ENCODE data around the gene WDR90.

WDR90 gene

DNA sequence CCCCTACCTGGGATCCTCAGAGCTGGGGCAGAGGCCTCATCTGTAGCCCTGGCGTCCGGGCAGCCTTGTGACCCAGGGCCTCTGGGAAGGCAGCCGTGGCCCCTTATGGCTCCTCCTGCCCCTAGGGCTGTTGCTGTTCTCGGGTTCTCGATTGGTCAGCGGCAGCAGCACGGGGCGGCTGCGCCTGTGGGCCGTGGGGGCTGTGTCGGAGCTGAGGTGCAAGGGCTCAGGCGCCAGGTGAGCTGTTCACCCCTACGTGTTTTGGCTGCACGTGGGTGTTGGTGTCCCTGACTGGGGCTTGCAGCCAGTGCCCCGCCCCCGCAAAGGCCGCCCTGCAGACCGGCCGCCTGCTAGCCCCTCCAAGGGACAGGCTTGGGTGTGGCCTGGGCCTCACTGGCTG, 12.9 kb downstream of the WDR90 start:
- no peak for DNase-seq

DNA sequence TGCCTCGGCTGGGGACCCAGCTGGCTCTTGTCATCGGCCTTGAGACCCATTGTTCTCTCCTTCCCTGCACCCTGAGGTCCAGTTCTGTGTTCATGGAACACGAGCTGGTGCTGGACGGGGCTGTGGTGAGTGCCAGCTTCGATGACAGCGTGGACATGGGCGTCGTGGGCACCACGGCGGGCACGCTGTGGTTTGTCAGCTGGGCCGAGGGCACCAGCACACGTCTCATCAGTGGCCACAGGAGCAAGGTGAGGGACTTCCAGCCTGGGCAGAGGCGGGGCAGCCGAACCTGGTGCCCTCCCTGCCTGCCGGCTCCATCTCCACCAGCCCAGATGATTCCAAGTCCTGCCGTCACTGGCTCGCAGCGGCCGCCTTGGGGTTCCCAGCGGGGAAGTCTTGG, 13.4 kb downstream of the WDR90 start:
- DNase-seq, result no peak

DNA sequence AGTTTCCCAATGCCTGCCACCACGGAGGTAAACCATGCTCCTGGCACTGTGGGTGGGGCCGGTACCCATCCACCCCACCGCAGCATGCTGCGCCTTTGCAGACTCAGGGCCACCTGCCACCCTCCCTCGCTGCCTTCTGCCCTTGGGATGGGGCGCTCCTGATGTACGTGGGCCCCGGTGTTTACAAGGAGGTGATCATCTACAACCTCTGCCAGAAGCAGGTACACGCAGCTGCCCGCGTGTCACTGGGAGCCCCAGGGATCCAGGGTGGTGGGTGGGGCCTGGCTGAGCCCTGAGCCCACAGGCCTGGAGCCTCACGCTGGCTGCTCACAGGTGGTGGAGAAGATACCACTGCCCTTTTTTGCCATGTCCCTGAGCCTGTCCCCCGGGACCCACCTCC, 17.4 kb downstream of the WDR90 start:
- DNase-seq, result no peak

GRCh38 chr16:667113-667779, 18.1 kb downstream of the WDR90 start:
- DNase-seq, result no peak

- peak; percentile 92 for DNase-seq
These were observed 18.8 kb downstream of the WDR90 start, which contains the start of gene RHOT2 for GRCh38 chr16:667780-668518. Gene RHOT2 (plus strand): TSS chr16:668132. CDS start chr16:668200, 68 bp downstream.

GRCh38 chr16:668519-669171, 19.5 kb downstream of the WDR90 start:
- no peak for DNase-seq

DNA sequence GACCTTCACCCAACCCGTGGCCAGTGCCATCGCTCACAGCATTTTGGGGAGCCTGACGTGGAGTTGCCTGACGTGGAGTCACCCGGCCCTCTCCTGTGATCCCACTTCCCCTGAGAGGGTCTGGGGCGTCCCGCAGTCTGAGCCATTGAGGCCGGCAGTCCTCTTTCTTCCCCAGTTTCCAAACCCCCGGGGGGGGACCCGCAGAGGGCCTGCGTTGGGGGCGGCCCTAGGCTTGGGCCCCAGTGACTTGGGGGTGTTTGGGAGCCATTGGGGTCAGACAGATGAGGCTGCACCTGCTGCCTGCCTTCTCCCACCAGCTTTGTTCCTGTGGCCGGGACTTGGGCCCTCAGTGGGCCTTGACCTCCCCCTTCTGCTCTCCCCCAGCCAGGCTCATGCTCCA, 20.5 kb downstream of the WDR90 start:
- no peak for DNase-seq

GRCh38 chr16:670485-671352, 21.6 kb downstream of the WDR90 start:
- no peak for DNase-seq

GRCh38 chr16:671353-672131, 22.4 kb downstream of the WDR90 start:
- no peak for DNase-seq

DNA sequence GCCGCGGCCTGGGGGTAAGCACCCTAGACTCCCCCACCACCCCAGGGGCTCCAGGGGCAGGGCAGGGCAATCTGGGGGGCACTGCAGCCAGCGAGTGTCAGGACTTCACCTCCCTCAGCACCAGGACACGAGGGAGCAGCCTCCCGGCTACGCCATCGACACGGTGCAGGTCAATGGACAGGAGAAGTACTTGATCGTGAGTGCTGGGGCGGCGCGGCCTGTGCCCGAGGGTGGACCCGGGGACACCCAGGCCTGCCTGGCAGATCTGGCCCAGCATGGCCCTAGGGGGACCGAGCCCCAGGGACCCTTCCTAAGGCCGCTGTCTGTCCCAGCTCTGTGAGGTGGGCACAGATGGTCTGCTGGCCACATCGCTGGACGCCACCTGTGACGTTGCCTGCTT, 23.2 kb downstream of the WDR90 start:
- no peak for DNase-seq

- DNase-seq, result no peak
These were observed 23.7 kb downstream of the WDR90 start for GRCh38 chr16:672851-673250.

- no peak for DNase-seq
These were observed 24.3 kb downstream of the WDR90 start for GRCh38 chr16:673399-673991.

DNA sequence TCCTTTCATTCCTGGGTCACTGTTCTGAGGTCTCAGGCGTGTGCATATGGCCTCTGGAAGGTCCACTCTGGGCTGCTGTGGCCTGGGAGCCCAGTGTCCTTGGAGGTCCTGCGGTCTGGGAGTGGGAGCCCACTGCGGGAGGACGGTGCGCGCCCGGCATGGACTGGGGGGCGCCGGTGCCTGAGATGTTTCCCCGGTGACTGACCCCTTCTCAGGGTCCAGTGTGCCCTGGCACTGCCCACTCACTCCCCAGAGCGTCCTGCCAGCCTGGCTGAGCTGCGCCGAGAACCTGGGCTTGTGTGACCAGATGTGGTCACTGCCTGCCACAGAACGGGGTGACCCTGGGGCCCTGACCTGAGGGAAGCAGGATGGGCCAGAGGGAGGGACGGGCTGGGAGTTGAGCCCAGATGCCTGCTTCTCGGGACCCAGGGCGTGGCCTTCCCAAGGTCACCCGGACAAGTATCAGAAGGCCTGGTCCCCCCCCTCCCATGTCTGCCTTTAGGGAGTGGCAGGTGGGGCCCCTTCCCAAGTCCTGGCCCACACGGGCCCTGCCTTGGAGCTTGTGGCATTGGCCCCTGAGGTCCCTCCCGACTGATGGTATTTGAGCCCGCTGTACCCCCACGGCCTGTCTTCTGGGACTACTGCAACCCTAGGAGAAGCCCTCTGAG, 25.2 kb downstream of the WDR90 start:
- DNase-seq, result no peak

GRCh38 chr16:674968-675883, 26.1 kb downstream of the WDR90 start, which contains the start of gene RHBDL1:
Gene RHBDL1 (plus strand): TSS chr16:675671. CDS start chr16:675791, 120 bp downstream.
- DNase-seq, result no peak

GRCh38 chr16:675884-676564, 26.9 kb downstream of the WDR90 start:
- DNase-seq, result no peak

DNA sequence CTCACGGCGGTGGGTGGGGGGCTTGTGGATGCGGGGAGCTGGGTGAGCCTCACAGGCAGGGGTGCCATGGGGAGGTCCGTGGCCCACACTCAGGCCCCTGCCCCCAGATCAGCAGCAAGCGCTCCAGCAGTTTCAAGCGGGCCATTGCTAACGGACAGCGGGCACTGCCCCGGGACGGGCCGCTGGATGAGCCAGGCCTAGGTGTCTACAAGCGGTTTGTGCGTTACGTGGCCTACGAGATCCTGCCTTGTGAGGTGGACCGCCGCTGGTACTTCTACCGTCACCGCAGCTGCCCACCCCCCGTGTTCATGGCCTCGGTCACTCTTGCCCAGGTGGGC, 27.4 kb downstream of the WDR90 start:
- DNase-seq, result no peak

DNA sequence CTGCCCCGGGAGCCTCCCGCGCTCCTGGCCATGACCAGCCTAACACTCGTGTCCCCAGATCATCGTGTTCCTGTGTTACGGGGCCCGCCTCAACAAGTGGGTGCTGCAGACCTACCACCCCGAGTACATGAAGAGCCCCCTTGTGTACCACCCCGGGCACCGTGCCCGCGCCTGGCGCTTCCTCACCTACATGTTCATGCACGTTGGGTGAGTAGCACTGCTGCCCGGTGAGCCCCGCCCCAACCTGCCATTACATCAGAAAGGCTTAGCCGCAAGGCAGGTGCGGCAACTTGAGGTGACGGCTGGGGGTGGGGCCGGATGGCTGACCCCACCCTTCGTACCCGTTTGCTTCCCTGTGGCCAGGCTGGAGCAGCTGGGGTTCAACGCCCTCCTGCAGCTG, 27.7 kb downstream of the WDR90 start:
- no peak for DNase-seq

GRCh38 chr16:677316-678190, 28.4 kb downstream of the WDR90 start:
- no peak for DNase-seq

Data from stimulated activated CD4-positive, alpha-beta T cell treated with anti-CD3 and anti-CD28 coated beads, Interleukin-1b, Interleukin-23, amount 100 ng/mL, for 48 hours (primary cell).